ELR (cell line): ENCODE data around the gene NUBPL.
A peak's percentile ranks its signal among the peaks of the same experiment; 100 is the strongest.

Experiments used
- DNase-seq: peaks from one replicate; pipeline ENCODE4 v3.0.0-alpha.2; 2015; ENCODE audit warnings: low read depth

NUBPL gene

GRCh38 chr14:31561155-31561846, at the start of gene NUBPL:
Gene NUBPL, plus strand, starts transcription at chr14:31561404. Its CDS starts 36 bp downstream, at chr14:31561440.
- peak; percentile 94 for DNase-seq

GRCh38 chr14:31527087-31527486, 34.1 kb upstream of the NUBPL start:
- DNase-seq: no peak

GRCh38 chr14:31527546-31527945, 33.7 kb upstream of the NUBPL start:
- DNase-seq: no peak

- DNase-seq: no peak
These were observed 32.2 kb upstream of the NUBPL start for GRCh38 chr14:31529053-31529452.

GRCh38 chr14:31530136-31530535, 31.1 kb upstream of the NUBPL start:
- DNase-seq: peak; percentile 34

GRCh38 chr14:31536201-31536960, 24.8 kb upstream of the NUBPL start:
- DNase-seq: peak; percentile 28

- DNase-seq: no peak
These were observed 19.5 kb upstream of the NUBPL start for GRCh38 chr14:31541702-31542101.

GRCh38 chr14:31543969-31544799, 17.0 kb upstream of the NUBPL start:
- peak; percentile 42 for DNase-seq

GRCh38 chr14:31544816-31545215, 16.4 kb upstream of the NUBPL start:
- no peak for DNase-seq

- DNase-seq: no peak
These were observed 15.9 kb upstream of the NUBPL start for GRCh38 chr14:31545328-31545727.

- no peak for DNase-seq
These were observed 11.4 kb upstream of the NUBPL start for GRCh38 chr14:31549817-31550216.

- no peak for DNase-seq
These were observed 10.6 kb upstream of the NUBPL start for GRCh38 chr14:31550589-31550988.

GRCh38 chr14:31556191-31556590, 5.0 kb upstream of the NUBPL start:
- no peak for DNase-seq

- no peak for DNase-seq
These were observed 1.3 kb upstream of the NUBPL start for GRCh38 chr14:31559939-31560338.

- DNase-seq: peak; percentile 17
These were observed 447 bp upstream of the NUBPL start for GRCh38 chr14:31560759-31561154.

- DNase-seq: no peak
These were observed 3.0 kb downstream of the NUBPL start for GRCh38 chr14:31564194-31564593.

GRCh38 chr14:31566456-31566855, 5.3 kb downstream of the NUBPL start:
- no peak for DNase-seq

- DNase-seq: no peak
These were observed 6.5 kb downstream of the NUBPL start for GRCh38 chr14:31567655-31568054.

- DNase-seq: peak; percentile 7
These were observed 7.0 kb downstream of the NUBPL start for GRCh38 chr14:31568161-31568560.

GRCh38 chr14:31568671-31569070, 7.5 kb downstream of the NUBPL start:
- no peak for DNase-seq

GRCh38 chr14:31572955-31573354, 11.8 kb downstream of the NUBPL start:
- peak; percentile 37 for DNase-seq

- DNase-seq: no peak
These were observed 15.7 kb downstream of the NUBPL start for GRCh38 chr14:31576949-31577348.

- DNase-seq: no peak
These were observed 17.1 kb downstream of the NUBPL start for GRCh38 chr14:31578266-31578665.
